ENCODE data around the gene PER2.
"Not testable (repeated sequence)": the region's sequence is repeated elsewhere in the genome, so short reads cannot be mapped to it uniquely, and the experiment has no call there.

DNA sequence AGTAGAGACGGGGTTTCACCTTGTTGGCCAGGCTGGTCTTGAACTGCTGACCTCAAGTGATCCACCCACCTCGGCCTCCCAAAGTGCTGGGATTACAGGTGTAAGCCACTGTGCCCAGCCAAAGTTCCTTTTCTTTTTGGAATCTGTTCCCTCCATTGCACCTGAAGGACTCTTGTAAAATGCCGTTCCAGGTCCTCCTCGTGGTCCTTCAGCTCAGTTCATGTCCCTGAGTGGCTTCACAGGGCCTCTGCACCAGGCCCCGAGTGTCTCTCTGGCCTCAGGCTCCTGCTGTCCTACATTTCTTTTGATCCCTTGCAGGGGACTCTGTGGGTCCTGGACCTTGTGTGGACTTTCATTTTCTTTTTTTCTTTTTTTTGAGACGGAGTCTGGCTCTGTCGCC lies 35.8 kb upstream of the PER2 start:
- TF ChIP-seq, protein P1, sequence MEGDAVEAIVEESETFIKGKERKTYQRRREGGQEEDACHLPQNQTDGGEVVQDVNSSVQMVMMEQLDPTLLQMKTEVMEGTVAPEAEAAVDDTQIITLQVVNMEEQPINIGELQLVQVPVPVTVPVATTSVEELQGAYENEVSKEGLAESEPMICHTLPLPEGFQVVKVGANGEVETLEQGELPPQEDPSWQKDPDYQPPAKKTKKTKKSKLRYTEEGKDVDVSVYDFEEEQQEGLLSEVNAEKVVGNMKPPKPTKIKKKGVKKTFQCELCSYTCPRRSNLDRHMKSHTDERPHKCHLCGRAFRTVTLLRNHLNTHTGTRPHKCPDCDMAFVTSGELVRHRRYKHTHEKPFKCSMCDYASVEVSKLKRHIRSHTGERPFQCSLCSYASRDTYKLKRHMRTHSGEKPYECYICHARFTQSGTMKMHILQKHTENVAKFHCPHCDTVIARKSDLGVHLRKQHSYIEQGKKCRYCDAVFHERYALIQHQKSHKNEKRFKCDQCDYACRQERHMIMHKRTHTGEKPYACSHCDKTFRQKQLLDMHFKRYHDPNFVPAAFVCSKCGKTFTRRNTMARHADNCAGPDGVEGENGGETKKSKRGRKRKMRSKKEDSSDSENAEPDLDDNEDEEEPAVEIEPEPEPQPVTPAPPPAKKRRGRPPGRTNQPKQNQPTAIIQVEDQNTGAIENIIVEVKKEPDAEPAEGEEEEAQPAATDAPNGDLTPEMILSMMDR (IDR thresholded peaks at IDR 0.05 in 8 of 11, conservative IDR thresholded peaks at IDR 0.05 in 3 of 11): not testable (repeated sequence)
- not testable (repeated sequence) for TF ChIP-seq POLR2A (IDR thresholded peaks at IDR 0.05)
